Activated CD8-positive, alpha-beta memory T cell treated with anti-CD3 and anti-CD28 coated beads for 48 hours (primary cell): ENCODE results near the gene EFCC1.

Experiments used
- DNase-seq, 3 experiments: peaks; one replicate each; pipeline ENCODE4 v3.0.0-alpha.2; 2020; ENCODE audit warnings: low read depth in 2 of 3, low spot score in 2 of 3

The EFCC1 gene

GRCh38 chr3:129001101-129001805 is at the start of gene EFCC1:
EFCC1 (plus strand) TSS chr3:129001304; CDS start chr3:129001629, 325 bp downstream.
- DNase-seq: no peak

GRCh38 chr3:128956440-128956839 is 44.7 kb upstream of the EFCC1 start:
- DNase-seq: no peak

GRCh38 chr3:128965280-128965679 is 35.8 kb upstream of the EFCC1 start:
- DNase-seq: no peak

GRCh38 chr3:128965818-128966217 is 35.3 kb upstream of the EFCC1 start:
- no peak for DNase-seq

GRCh38 chr3:128967748-128968355 is 33.3 kb upstream of the EFCC1 start:
- DNase-seq: no peak

GRCh38 chr3:128969993-128970739 is 30.9 kb upstream of the EFCC1 start:
- DNase-seq: peak in 1 of 3 experiments; percentile 44

GRCh38 chr3:128970740-128971047 is 30.4 kb upstream of the EFCC1 start:
- no peak for DNase-seq

- no peak for DNase-seq
Measured at GRCh38 chr3:128971421-128972100, 29.5 kb upstream of the EFCC1 start.

GRCh38 chr3:128973988-128974564 is 27.0 kb upstream of the EFCC1 start:
- no peak for DNase-seq

GRCh38 chr3:128975276-128975675 is 25.8 kb upstream of the EFCC1 start:
- DNase-seq: no peak

- DNase-seq: no peak
Measured at GRCh38 chr3:128983293-128984069, 17.6 kb upstream of the EFCC1 start.

GRCh38 chr3:128984596-128984995 is 16.5 kb upstream of the EFCC1 start:
- DNase-seq: no peak

- no peak for DNase-seq
Measured at GRCh38 chr3:128987302-128988100, 13.6 kb upstream of the EFCC1 start.

GRCh38 chr3:128988286-128988685 is 12.8 kb upstream of the EFCC1 start:
- DNase-seq: no peak

- DNase-seq: no peak
Measured at GRCh38 chr3:128991355-128991895, 9.7 kb upstream of the EFCC1 start.

- no peak for DNase-seq
Measured at GRCh38 chr3:128992926-128993460, 8.1 kb upstream of the EFCC1 start.

- peak; percentile 77 to 86 (median 84) for DNase-seq
Measured at GRCh38 chr3:128993461-128994172, 7.5 kb upstream of the EFCC1 start, which contains the start of gene CFAP92. CFAP92 (minus strand) TSS chr3:128994076; CDS start chr3:128993304, 772 bp downstream.

- DNase-seq: no peak
Measured at GRCh38 chr3:128994173-128994512, 7.0 kb upstream of the EFCC1 start.
